Osteocyte (in vitro differentiated cells): Measurements from ENCODE around the gene DPPA2. TPM values are rescaled to one million over a fixed set of nuclear protein-coding genes. Genes with fewer than 3 reads are reported as not detected.

Source experiments
- DNase-seq: peaks from one replicate; pipeline ENCODE4 v3.0.0; 2021; ENCODE audit warnings: mixed read lengths; ENCODE audit not compliant: unreplicated experiment; ENCODE audit errors: extremely low spot score
- H3K27ac Mint-ChIP-seq: one replicate; pipeline ENCODE4 v1.8.0; 2021; ENCODE audit warnings: mild to moderate bottlenecking, mixed read lengths; ENCODE audit not compliant: unreplicated experiment
- H3K27me3 Mint-ChIP-seq: one replicate; pipeline ENCODE4 v1.8.0; 2021; ENCODE audit warnings: mixed read lengths; ENCODE audit not compliant: unreplicated experiment
- H3K36me3 Mint-ChIP-seq: one replicate; pipeline ENCODE4 v1.8.0; 2021; ENCODE audit warnings: mixed read lengths; ENCODE audit not compliant: unreplicated experiment
- H3K4me1 Mint-ChIP-seq: one replicate; pipeline ENCODE4 v1.8.0; 2021; ENCODE audit warnings: mixed read lengths; ENCODE audit not compliant: unreplicated experiment
- H3K4me3 Mint-ChIP-seq: one replicate; pipeline ENCODE4 v1.8.0; 2021; ENCODE audit warnings: mild to moderate bottlenecking, moderate library complexity, mixed read lengths; ENCODE audit not compliant: unreplicated experiment
- H3K9me3 Mint-ChIP-seq: one replicate; pipeline ENCODE4 v1.8.0; 2021; ENCODE audit warnings: mixed read lengths; ENCODE audit not compliant: unreplicated experiment
- total RNA-seq: library from RNA; stranded (reverse); gene quantifications from 2 replicates; pipeline ENCODE4 v1.2.1, GENCODE V29; 2021
- TF ChIP-seq, protein P1 (sequence below): fragments of 200-600 bp; sonication (generic); IDR thresholded peaks from 2 replicates; pipeline ENCODE4 v1.5.0; 2021; ENCODE audit warnings: antibody characterized with exemption, mild to moderate bottlenecking, moderate library complexity

The DPPA2 gene
- total RNA-seq, 1 donor from 2014 or later, result not detected

DNA sequence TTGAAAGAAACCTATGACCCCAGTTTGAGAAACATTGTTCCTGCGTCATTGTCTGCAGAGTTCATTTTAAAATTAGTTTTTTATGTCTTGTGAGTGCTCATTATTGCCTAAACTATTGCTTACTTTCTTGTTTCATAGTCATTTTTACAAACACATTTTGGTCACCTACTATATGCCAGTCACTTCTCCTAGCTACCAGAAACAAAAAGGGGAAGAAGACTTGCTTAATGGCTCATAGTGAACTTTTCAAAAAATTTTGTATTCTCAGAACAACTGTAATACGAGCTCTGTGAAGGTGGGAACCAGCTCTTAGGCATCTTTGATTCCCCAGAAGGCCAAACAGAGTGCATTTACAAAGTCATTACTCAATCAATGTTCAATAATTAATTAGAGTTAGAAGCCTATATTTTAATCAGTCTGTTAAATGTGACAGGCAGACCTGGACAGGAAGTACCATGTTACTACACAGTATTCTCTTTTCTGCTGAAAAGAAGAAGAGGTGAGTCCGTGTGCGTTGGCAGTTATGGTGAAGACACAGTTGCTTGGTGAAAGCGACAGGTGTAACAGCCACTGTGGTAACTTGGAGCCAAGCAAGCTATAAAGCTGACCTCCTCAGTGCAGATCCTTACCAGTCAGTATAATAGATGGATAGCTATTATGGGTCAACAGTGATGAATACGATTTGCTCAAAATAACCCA is 46.6 kb downstream of the DPPA2 start:
- TF ChIP-seq, protein P1, sequence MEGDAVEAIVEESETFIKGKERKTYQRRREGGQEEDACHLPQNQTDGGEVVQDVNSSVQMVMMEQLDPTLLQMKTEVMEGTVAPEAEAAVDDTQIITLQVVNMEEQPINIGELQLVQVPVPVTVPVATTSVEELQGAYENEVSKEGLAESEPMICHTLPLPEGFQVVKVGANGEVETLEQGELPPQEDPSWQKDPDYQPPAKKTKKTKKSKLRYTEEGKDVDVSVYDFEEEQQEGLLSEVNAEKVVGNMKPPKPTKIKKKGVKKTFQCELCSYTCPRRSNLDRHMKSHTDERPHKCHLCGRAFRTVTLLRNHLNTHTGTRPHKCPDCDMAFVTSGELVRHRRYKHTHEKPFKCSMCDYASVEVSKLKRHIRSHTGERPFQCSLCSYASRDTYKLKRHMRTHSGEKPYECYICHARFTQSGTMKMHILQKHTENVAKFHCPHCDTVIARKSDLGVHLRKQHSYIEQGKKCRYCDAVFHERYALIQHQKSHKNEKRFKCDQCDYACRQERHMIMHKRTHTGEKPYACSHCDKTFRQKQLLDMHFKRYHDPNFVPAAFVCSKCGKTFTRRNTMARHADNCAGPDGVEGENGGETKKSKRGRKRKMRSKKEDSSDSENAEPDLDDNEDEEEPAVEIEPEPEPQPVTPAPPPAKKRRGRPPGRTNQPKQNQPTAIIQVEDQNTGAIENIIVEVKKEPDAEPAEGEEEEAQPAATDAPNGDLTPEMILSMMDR, result no peak
- Mint-ChIP-seq H3K9me3 (no peaks in the 10 kb centered on the region), H3K27ac (no peak overlapping the region), H3K4me1 (no peaks in the 10 kb centered on the region), H3K4me3 (no peak overlapping the region), H3K27me3 (no peaks in the 10 kb centered on the region), H3K36me3 (no peaks in the 10 kb centered on the region)
- DNase-seq, result no peak

DNA sequence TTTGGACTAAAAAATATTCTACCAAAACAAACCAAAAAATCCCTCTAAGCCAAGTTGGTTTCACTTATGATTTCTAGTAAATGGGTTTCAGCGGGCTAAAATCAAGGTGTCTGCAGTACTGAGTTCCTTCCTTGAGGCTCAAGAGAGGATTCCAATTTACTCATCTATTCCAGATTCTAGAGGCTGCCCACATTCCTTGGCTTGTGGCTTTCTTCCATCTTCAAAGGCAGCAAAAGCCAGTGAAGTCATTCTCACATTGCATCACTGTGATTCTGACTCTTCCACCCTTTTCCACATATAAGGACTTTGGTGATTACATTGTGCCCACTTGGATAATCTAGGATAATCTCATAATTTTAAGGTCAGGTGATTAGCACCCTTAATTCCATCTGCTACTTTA is 48.1 kb downstream of the DPPA2 start:
- Mint-ChIP-seq H3K4me1 (no peaks in the 10 kb centered on the region), H3K27ac (no peak overlapping the region), H3K9me3 (no peaks in the 10 kb centered on the region), H3K36me3 (no peaks in the 10 kb centered on the region), H3K4me3 (no peak overlapping the region), H3K27me3 (no peaks in the 10 kb centered on the region)
- TF ChIP-seq, protein P1, result no peak
- no peak for DNase-seq

DNA sequence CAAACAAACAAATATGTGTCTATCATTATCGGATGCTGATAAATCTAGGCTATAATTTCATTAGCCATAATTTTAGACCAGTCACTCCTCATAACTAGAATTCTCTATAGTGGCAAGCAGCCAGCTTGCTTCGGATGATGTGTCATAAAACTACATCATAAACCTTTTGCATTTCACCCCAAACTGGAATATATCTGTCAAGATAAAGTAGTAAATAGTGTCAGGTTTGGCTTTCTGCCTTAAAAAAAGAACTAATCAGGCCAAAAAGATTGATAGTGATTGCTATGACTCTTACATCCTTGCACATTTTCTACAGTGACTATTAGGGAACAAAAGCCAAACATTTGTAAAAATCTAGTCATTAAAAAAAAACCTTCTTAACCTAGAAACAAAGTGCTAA is 51.0 kb downstream of the DPPA2 start:
- Mint-ChIP-seq H3K4me1 (no peaks in the 10 kb centered on the region), H3K36me3 (no peaks in the 10 kb centered on the region), H3K27me3 (no peaks in the 10 kb centered on the region), H3K9me3 (no peaks in the 10 kb centered on the region), H3K27ac (no peak overlapping the region), H3K4me3 (no peak overlapping the region)
- TF ChIP-seq, protein P1, result no peak
- DNase-seq, result no peak

DNA sequence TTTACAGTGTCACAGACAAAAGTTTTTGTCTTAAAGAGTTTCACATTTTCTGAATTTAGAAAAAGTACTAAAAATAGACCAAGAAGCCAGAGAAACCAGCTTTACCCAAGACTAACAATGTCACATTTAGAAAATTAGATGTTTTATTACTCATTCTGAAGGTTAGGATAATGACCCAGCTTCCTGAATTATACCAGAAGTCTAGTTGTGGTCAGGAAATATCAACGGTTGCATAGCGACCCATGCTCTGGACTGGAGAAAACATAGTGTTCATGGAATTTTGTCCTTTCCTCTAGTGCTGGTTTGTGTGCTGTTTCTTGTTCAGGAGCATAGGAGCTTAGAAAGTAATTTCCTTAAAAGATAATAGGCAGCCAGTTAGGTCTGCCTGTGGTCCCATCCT is 59.0 kb downstream of the DPPA2 start:
- DNase-seq, result no peak
- TF ChIP-seq, protein P1, result no peak
- no peak overlapping the region for H3K4me3 Mint-ChIP-seq
- peaks cover 18% of the 10 kb centered on the region for H3K4me1 Mint-ChIP-seq
- no peaks in the 10 kb centered on the region for H3K27me3 Mint-ChIP-seq
- peak overlapping the region; percentile 86 for H3K27ac Mint-ChIP-seq
- H3K9me3 Mint-ChIP-seq, result no peaks in the 10 kb centered on the region
- no peaks in the 10 kb centered on the region for H3K36me3 Mint-ChIP-seq

DNA sequence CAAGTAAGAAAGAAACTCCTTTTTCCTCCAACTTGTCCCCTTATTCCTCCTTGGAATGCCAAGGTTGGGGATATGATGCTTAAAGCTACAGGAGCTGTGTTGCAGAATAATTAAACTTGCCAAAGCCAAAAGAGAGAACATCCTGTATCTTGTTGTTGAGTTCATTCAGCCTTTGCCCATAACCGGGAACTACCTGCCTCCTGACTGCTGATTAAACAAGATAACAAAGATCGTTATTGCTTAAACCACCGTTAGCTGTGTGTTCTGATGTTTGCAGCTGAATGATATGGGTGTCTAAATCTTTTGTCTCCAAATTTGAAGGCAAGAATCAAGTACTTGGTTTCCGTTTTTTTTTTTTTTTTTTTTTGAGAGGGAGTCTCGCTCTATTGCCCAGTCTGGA is 61.5 kb downstream of the DPPA2 start:
- Mint-ChIP-seq H3K36me3 (no peaks in the 10 kb centered on the region), H3K27me3 (no peaks in the 10 kb centered on the region), H3K4me3 (no peak overlapping the region), H3K4me1 (peaks cover 18% of the 10 kb centered on the region), H3K27ac (no peak overlapping the region), H3K9me3 (peaks cover 6% of the 10 kb centered on the region)
- no peak for DNase-seq
- TF ChIP-seq, protein P1, result no peak
